Measurements from ENCODE around the gene INPP5A.

- TF ChIP-seq POLR2A (IDR thresholded peaks at IDR 0.05) (no peak), POLR2AphosphoS5 (IDR thresholded peaks at IDR 0.05) (no peak)
- TF ChIP-seq, protein P1, sequence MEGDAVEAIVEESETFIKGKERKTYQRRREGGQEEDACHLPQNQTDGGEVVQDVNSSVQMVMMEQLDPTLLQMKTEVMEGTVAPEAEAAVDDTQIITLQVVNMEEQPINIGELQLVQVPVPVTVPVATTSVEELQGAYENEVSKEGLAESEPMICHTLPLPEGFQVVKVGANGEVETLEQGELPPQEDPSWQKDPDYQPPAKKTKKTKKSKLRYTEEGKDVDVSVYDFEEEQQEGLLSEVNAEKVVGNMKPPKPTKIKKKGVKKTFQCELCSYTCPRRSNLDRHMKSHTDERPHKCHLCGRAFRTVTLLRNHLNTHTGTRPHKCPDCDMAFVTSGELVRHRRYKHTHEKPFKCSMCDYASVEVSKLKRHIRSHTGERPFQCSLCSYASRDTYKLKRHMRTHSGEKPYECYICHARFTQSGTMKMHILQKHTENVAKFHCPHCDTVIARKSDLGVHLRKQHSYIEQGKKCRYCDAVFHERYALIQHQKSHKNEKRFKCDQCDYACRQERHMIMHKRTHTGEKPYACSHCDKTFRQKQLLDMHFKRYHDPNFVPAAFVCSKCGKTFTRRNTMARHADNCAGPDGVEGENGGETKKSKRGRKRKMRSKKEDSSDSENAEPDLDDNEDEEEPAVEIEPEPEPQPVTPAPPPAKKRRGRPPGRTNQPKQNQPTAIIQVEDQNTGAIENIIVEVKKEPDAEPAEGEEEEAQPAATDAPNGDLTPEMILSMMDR (IDR thresholded peaks at IDR 0.05), result no peak
Observed at GRCh38 chr10:132608511-132609195, 71.1 kb downstream of the INPP5A start.
